Omental fat pad (tissue), 4 donors: ENCODE measurements around the gene NCLN. TPM values are rescaled to one million over a fixed set of nuclear protein-coding genes. Genes with fewer than 3 reads are reported as not detected.
"Not testable (repeated sequence)": the region's sequence is repeated elsewhere in the genome, so short reads cannot be mapped to it uniquely, and the experiment has no call there.

Source experiments
- ATAC-seq: fragments of 150-250 bp; one replicate; pipeline ENCODE4 v1.9.1; 2016; ENCODE audit warnings: mild to moderate bottlenecking, moderate library complexity; ENCODE audit not compliant: low FRiP score
- DNase-seq: peaks from one replicate; pipeline ENCODE4 v3.0.0-alpha.2; 2019; ENCODE audit warnings: low spot score
- total RNA-seq, 4 donors: library from RNA; depleted of rRNA; stranded (reverse); fragments of >200 nt; gene quantifications; one replicate each; pipeline ENCODE4 v1.1.0, GENCODE V29; 2016
- TF ChIP-seq, protein P1 (sequence below), 3 donors: fragments of 450-650 bp; IDR thresholded peaks; one replicate each; pipeline ENCODE4 v1.5.1; 2016 to 2017; ENCODE audit warnings: antibody characterized with exemption in 3 of 3, mild to moderate bottlenecking in 3 of 3, moderate library complexity in 2 of 3

Gene NCLN
- total RNA-seq, 4 donors from 2014 or later: 33.6 to 65.7 (median 41.1) TPM

- no peak for ATAC-seq
- DNase-seq: no peak
- TF ChIP-seq, protein P1, sequence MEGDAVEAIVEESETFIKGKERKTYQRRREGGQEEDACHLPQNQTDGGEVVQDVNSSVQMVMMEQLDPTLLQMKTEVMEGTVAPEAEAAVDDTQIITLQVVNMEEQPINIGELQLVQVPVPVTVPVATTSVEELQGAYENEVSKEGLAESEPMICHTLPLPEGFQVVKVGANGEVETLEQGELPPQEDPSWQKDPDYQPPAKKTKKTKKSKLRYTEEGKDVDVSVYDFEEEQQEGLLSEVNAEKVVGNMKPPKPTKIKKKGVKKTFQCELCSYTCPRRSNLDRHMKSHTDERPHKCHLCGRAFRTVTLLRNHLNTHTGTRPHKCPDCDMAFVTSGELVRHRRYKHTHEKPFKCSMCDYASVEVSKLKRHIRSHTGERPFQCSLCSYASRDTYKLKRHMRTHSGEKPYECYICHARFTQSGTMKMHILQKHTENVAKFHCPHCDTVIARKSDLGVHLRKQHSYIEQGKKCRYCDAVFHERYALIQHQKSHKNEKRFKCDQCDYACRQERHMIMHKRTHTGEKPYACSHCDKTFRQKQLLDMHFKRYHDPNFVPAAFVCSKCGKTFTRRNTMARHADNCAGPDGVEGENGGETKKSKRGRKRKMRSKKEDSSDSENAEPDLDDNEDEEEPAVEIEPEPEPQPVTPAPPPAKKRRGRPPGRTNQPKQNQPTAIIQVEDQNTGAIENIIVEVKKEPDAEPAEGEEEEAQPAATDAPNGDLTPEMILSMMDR (IDR thresholded peaks at IDR 0.05): no peak
Observed at GRCh38 chr19:3229888-3230496, 44.3 kb downstream of the NCLN start.

DNA sequence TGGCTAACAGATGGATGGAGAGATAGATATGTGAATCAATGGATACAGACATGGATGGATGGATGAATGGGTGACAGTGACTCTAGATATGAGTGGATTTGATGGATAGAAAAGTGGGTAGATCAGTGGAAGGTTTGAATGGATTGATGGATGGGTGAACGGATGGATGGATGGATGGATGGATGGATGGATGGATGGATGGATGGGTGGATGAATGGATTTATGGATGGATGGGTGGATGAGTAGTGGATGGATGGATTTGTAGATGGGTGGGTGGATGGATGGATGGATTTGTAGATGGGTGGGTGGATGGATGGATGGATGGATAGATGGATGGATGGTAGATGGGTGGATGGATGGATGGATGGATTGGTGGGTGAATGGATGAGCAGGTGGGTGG lies 45.6 kb downstream of the NCLN start:
- TF ChIP-seq, protein P1 (IDR thresholded peaks at IDR 0.05): no peak
- ATAC-seq: no peak
- no peak for DNase-seq

DNA sequence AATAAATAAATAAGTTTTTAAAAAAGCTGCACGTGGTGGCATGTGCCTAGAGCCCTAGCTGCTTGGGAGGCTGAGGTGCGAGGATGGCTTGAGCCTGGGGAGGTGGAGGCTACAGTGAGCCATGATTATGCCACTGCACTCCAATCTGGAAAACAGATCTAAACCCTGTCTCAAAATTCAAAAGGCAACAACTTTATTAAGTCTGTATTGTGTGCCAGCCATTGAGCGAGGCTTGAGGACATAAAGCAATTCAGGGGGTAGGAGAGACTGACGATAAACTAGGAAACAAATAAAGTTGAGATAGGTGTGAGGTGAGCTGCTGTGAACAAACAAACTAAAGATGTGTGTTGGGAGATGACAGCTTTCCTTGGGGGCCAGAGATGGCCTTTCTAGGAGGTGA lies 47.4 kb downstream of the NCLN start:
- TF ChIP-seq, protein P1 (IDR thresholded peaks at IDR 0.05): no peak
- ATAC-seq: no peak
- no peak for DNase-seq

- no peak for DNase-seq
- TF ChIP-seq, protein P1 (IDR thresholded peaks at IDR 0.05): no peak
- ATAC-seq: no peak
Observed at GRCh38 chr19:3233831-3234230, 48.1 kb downstream of the NCLN start.

- ATAC-seq (no peak), DNase-seq (no peak)
- TF ChIP-seq, protein P1 (IDR thresholded peaks at IDR 0.05): no peak
Observed at GRCh38 chr19:3234800-3235199, 49.1 kb downstream of the NCLN start.

DNA sequence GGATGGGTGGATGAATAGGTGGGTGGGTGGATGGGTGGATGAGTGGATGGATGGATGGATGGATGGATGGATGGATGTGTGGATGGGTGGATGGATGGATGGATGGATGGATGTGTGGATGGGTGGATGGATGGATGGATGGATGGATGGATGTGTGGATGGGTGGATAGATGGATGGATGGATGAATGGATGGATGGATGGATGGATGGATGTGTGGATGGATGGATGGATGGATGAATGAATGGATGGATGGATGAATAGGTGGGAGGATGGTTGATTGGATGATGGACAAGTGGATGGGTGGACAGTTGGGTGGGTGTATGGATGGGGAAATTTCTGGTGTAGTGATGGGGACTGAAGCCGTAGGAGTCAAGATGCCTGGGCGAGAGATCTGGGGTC lies 49.9 kb downstream of the NCLN start:
- not testable (repeated sequence) for ATAC-seq, DNase-seq

DNA sequence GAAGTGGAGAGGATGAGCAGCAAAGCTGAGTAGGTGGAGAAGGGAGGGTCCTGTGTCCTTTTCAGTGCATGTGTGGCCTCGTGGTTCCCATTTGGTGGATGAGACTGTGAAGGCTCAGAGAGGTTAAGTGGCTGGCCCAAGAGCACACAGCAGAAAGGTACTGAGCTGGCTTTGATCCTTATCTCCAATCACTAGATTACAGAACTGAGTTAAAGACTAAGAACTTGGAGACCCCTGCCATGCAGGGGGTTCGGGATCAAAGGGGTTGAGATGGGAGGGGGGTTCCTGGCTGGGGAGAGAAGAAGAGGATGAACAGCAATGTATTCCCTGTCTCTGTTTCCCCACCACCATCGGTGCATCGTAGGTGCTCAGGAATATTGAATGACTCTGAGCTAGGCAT lies 50.5 kb downstream of the NCLN start:
- TF ChIP-seq, protein P1 (IDR thresholded peaks at IDR 0.05): no peak
- DNase-seq (no peak), ATAC-seq (no peak)
